H1 (cell line): ENCODE data around the gene CD37. TPM values are rescaled to one million over a fixed set of nuclear protein-coding genes. Genes with fewer than 3 reads are reported as not detected.

Experiments used
- CTCF ChIA-PET: fragments of 300-600 bp; sonication (Branson Sonifier 250); formaldehyde crosslinking; loops from one replicate; lab custom pipeline; 2021; ENCODE audit not compliant: partially characterized antibody; lab: Charles Lee
- POLR2A ChIA-PET: fragments of 300-600 bp; sonication (Branson Sonifier 250); formaldehyde crosslinking; loops from one replicate; lab custom pipeline; 2021; ENCODE audit warnings: inconsistent platforms; ENCODE audit not compliant: partially characterized antibody; lab: Charles Lee
- DNase-seq, 2 experiments: peaks; one replicate each; pipeline versions ENCODE4 v3.0.0 to v3.0.0-alpha.2; 2010 to 2022; ENCODE audit warnings: low spot score in 2 of 2, low read depth in 1 of 2, mixed read lengths in 1 of 2
- FAIRE-seq: peaks from 2 replicates; lab custom pipeline; 2011; peaks lifted over from hg19 to GRCh38; lab: Jason Lieb, UNC
- H2AFZ ChIP-seq: 2 replicates; pipeline ENCODE4 v1.8.1; 2012; ENCODE audit warnings: low read length, inconsistent platforms
- H2AK5ac ChIP-seq: 2 replicates; pipeline ENCODE4 v1.6.1; 2013; ENCODE audit warnings: low read depth, low read length
- H2BK120ac ChIP-seq: replicated peaks from 2 replicates; pipeline ENCODE3; 2013; ENCODE audit warnings: low read depth, low read length, inconsistent platforms
- H2BK12ac ChIP-seq: 2 replicates; pipeline ENCODE4 v1.6.1; 2013; ENCODE audit warnings: low read depth, low read length
- H2BK15ac ChIP-seq: 2 replicates; pipeline ENCODE4 v1.6.1; 2013; ENCODE audit warnings: low read length
- H2BK20ac ChIP-seq: 2 replicates; pipeline ENCODE4 v1.6.1; 2013; ENCODE audit warnings: low read length
- H2BK5ac ChIP-seq: 2 replicates; pipeline ENCODE4 v1.6.1; 2013; ENCODE audit warnings: low read depth, low read length
- H3K14ac ChIP-seq: 2 replicates; pipeline ENCODE4 v1.6.1; 2013; ENCODE audit warnings: inconsistent platforms; ENCODE audit not compliant: insufficient read length
- H3K18ac ChIP-seq: 2 replicates; pipeline ENCODE4 v1.6.1; 2013; ENCODE audit warnings: low read length; ENCODE audit errors: extremely low read depth
- H3K23ac ChIP-seq: 2 replicates; pipeline ENCODE4 v1.6.1; 2013; ENCODE audit warnings: inconsistent platforms; ENCODE audit not compliant: insufficient read length
- H3K23me2 ChIP-seq: 2 replicates; pipeline ENCODE4 v1.6.1; 2013; ENCODE audit warnings: low read depth, low read length
- H3K27ac ChIP-seq: 2 replicates; pipeline ENCODE4 v1.6.1; 2011; ENCODE audit warnings: low read depth, low read length, inconsistent platforms
- H3K27me3 ChIP-seq, 4 experiments: replicated peaks in 1 of 4; 1 replicate in 1 of 4; 2 replicates in 3 of 4; pipeline versions ENCODE4 v1.6.1 to v1.8.1; 2011 to 2013; ENCODE audit warnings: low read length in 3 of 4, mild to moderate bottlenecking in 3 of 4, inconsistent platforms in 2 of 4, mixed read lengths in 2 of 4, moderate library complexity in 1 of 4; ENCODE audit not compliant: control insufficient read depth in 3 of 4, insufficient read depth in 3 of 4; ENCODE audit errors: extremely low read depth in 1 of 4
- H3K36me3 ChIP-seq, 4 experiments: 2 replicates each; pipeline versions ENCODE4 v1.6.1 to v1.8.1; 2011 to 2013; ENCODE audit warnings: mild to moderate bottlenecking in 4 of 4, low read length in 3 of 4, moderate library complexity in 2 of 4, control low read depth in 1 of 4, inconsistent platforms in 1 of 4; ENCODE audit not compliant: insufficient read depth in 4 of 4, control insufficient read depth in 2 of 4
- H3K4ac ChIP-seq: replicated peaks from 2 replicates; pipeline ENCODE3; 2013; ENCODE audit warnings: low read length, low read depth, mixed read lengths, inconsistent platforms; ENCODE audit not compliant: insufficient read length
- H3K4me1 ChIP-seq, 4 experiments: replicated peaks in 1 of 4; 1 replicate in 1 of 4; 2 replicates in 3 of 4; pipeline versions ENCODE4 v1.6.1 to v1.8.1; 2011 to 2013; ENCODE audit warnings: low read length in 3 of 4, inconsistent platforms in 2 of 4, mixed read lengths in 1 of 4; ENCODE audit not compliant: insufficient read depth in 4 of 4, control insufficient read depth in 3 of 4
- H3K4me2 ChIP-seq, 2 experiments: 2 replicates each; pipeline versions ENCODE4 v1.6.1 to v1.8.1; 2011 to 2013; ENCODE audit warnings: low read depth in 2 of 2, low read length in 2 of 2, control low read depth in 1 of 2, inconsistent platforms in 1 of 2, mild to moderate bottlenecking in 1 of 2; ENCODE audit not compliant: insufficient read depth in 1 of 2
- H3K4me3 ChIP-seq, 4 experiments: fragments of 200-600, 300-600 bp in 1 of 4; sonication (generic), shearing (Covaris generic), sonication (Bioruptor Twin) in 1 of 4; 2 replicates each; pipeline versions ENCODE4 v1.5.1 to v1.8.1; 2011 to 2016; ENCODE audit warnings: low read length in 4 of 4, low read depth in 3 of 4, control low read depth in 2 of 4, inconsistent platforms in 2 of 4, mild to moderate bottlenecking in 2 of 4, mixed read lengths in 1 of 4, moderate library complexity in 1 of 4; ENCODE audit not compliant: insufficient read depth in 2 of 4; ENCODE audit errors: extremely low read depth in 1 of 4
- H3K56ac ChIP-seq: replicated peaks from 2 replicates; pipeline ENCODE3; 2013; ENCODE audit warnings: low read depth, mild to moderate bottlenecking, mixed read lengths, low read length, inconsistent platforms; ENCODE audit not compliant: insufficient read length
- H3K79me1 ChIP-seq: 2 replicates; pipeline ENCODE4 v1.6.1; 2013; ENCODE audit warnings: low read depth, low read length, control low read depth
- H3K79me2 ChIP-seq, 2 experiments: 2 replicates each; pipeline versions ENCODE4 v1.6.1 to v1.8.1; 2012 to 2013; ENCODE audit warnings: low read length in 2 of 2, mild to moderate bottlenecking in 2 of 2, inconsistent platforms in 1 of 2; ENCODE audit not compliant: insufficient read depth in 2 of 2, control insufficient read depth in 1 of 2
- H3K9ac ChIP-seq, 4 experiments: replicated peaks in 1 of 4; 1 replicate in 1 of 4; 2 replicates in 3 of 4; pipeline versions ENCODE4 v1.6.1 to v1.8.1; 2011 to 2013; ENCODE audit warnings: low read depth in 3 of 4, low read length in 3 of 4, control low read depth in 2 of 4, mild to moderate bottlenecking in 2 of 4, moderate library complexity in 2 of 4, inconsistent platforms in 1 of 4; ENCODE audit errors: extremely low read depth in 1 of 4
- H3K9me3 ChIP-seq, 2 experiments: 2 replicates each; pipeline versions ENCODE4 v1.6.1 to v1.8.1; 2012 to 2013; ENCODE audit warnings: mild to moderate bottlenecking in 2 of 2, moderate library complexity in 2 of 2, control low read depth in 1 of 2, inconsistent platforms in 1 of 2, low read depth in 1 of 2, low read length in 1 of 2, mixed read lengths in 1 of 2; ENCODE audit not compliant: insufficient read depth in 2 of 2
- H4K20me1 ChIP-seq, 2 experiments: replicated peaks in 1 of 2; 2 replicates each; pipeline versions ENCODE3 to v1.8.1; 2011 to 2013; ENCODE audit warnings: inconsistent platforms in 2 of 2, low read length in 2 of 2, mild to moderate bottlenecking in 1 of 2; ENCODE audit not compliant: insufficient read depth in 2 of 2, control insufficient read depth in 1 of 2
- H4K5ac ChIP-seq: 2 replicates; pipeline ENCODE4 v1.6.1; 2013; ENCODE audit warnings: low read length, low read depth, mixed read lengths, inconsistent platforms; ENCODE audit not compliant: insufficient read length
- H4K8ac ChIP-seq: 2 replicates; pipeline ENCODE4 v1.8.0; 2013; ENCODE audit warnings: mild to moderate bottlenecking, moderate library complexity, low read length, inconsistent platforms; ENCODE audit not compliant: insufficient read depth; ENCODE audit errors: extremely low read depth
- H4K91ac ChIP-seq: replicated peaks from 2 replicates; pipeline ENCODE3; 2013; ENCODE audit warnings: low read length, mixed read lengths, inconsistent platforms; ENCODE audit not compliant: insufficient read length
- PHF8 ChIP-seq: fragments of 200-600 bp; sonication (generic); conservative IDR thresholded peaks from 2 replicates; pipeline ENCODE4 v1.7.1; 2012; ENCODE audit warnings: low read depth, mild to moderate bottlenecking, inconsistent platforms, low read length, moderate library complexity
- SP1 ChIP-seq: IDR thresholded peaks from 2 replicates; pipeline ENCODE4 v1.6.1; 2011; ENCODE audit warnings: low read depth, low read length
- WGBS, 2 experiments: shearing (Covaris generic) in 1 of 2; methylation state at CpG; one replicate each; pipeline versions ENCODE4 v1.1.6 to v1.1.7; 2013 to 2015; ENCODE audit warnings: low lambda C conversion rate in 2 of 2, mixed read lengths in 2 of 2, inconsistent platforms in 1 of 2, low coverage in 1 of 2, missing lambda C conversion rate in 1 of 2; ENCODE audit not compliant: insufficient replicate concordance in 2 of 2, insufficient coverage in 1 of 2, insufficient read length in 1 of 2; ENCODE audit errors: extremely low coverage in 1 of 2, missing lambda C conversion rate in 1 of 2; 5-methylcytosine and 5-hydroxymethylcytosine counted together
- polyA plus RNA-seq, 7 experiments: library from polyadenylated mRNA; depleted of rRNA in 3 of 7; stranded (reverse) in 5 of 7; unstranded in 2 of 7; fragments of >200 nt in 5 of 7; fragments of 200-250 nt in 2 of 7; gene quantifications; 1 replicate in 5 of 7; 2 replicates in 1 of 7; 4 replicates in 1 of 7; pipeline versions ENCODE4 v1.2.1 to v1.2.3, GENCODE V29; 2011 to 2013; ENCODE audit warnings: missing spikeins in 2 of 7, mixed read lengths in 2 of 7
- total RNA-seq: library from RNA; stranded (reverse); fragmentation: NEBNext Ultra II Directional; extraction: Animal tissue kit (Norgen Biotek cat#: 25700); gene quantifications from 2 replicates; pipeline ENCODE4 v1.2.1, GENCODE V29; 2021
- TF ChIP-seq, protein P1 (sequence below): IDR thresholded peaks from 2 replicates; pipeline ENCODE4 v1.6.1; 2011; ENCODE audit warnings: low read depth, mild to moderate bottlenecking, low read length; ENCODE audit not compliant: insufficient read depth

CD37 gene
- total and polyA plus RNA-seq, 2 of the 8 experiments (the other 6 are each of a cell fraction or from before 2014, with no cell fraction given): not detected

DNA sequence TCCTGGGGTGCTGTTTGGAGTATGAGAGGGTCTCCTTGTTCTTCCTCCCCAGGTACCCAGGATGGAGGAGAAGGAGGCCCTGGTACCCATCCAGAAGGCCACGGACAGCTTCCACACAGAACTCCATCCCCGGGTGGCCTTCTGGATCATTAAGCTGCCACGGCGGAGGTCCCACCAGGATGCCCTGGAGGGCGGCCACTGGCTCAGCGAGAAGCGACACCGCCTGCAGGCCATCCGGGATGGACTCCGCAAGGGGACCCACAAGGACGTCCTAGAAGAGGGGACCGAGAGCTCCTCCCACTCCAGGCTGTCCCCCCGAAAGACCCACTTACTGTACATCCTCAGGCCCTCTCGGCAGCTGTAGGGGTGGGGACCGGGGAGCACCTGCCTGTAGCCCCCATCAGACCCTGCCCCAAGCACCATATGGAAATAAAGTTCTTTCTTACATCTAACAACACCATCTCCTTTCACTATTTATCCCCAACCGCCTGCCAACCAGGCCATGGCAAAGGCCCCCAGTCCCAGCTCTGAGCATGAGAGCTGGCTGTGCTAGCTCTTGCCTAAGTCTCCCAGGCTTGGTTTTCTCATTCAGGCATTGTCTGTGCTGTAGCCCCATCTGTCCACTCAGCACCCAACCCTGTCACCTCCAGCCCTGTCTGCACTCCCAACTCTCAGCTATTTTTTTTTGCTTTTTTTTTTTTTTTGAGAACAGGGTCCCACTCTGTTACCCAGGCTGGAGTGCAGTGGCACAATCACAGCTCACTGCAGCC, 39.6 kb downstream of the CD37 start:
- Histone ChIP-seq H4K20me1 (no peaks in the 10 kb centered on the region), H2BK120ac (no peak overlapping the region), H3K36me3 (no peaks in the 10 kb centered on the region), H3K79me2 (no peaks in the 10 kb centered on the region), H2AK5ac (no peak overlapping the region), H3K27me3 (no peaks in the 10 kb centered on the region; a peak in 1 of 7 replicates), H3K18ac (no peak overlapping the region), H3K9me3 (0 out of 4 replicates have a peak, but pooled peaks cover 0 to 7% of the 10 kb centered on the region in 2 experiments), H2BK12ac (no peak overlapping the region), H3K4me1 (no peaks in the 10 kb centered on the region), H4K5ac (no peak overlapping the region), H3K27ac (no peak overlapping the region), H3K23me2 (no peaks in the 10 kb centered on the region), H3K4ac (no peak overlapping the region), H2AFZ (no peak overlapping the region), H3K14ac (no peak overlapping the region), H3K4me2 (no peak overlapping the region), H3K4me3 (no peak overlapping the region), H2BK5ac (no peak overlapping the region), H3K56ac (no peak overlapping the region), H3K23ac (no peak overlapping the region), H2BK15ac (no peak overlapping the region), H2BK20ac (no peak overlapping the region), H4K8ac (no peak overlapping the region), H4K91ac (no peak overlapping the region), H3K79me1 (no peaks in the 10 kb centered on the region), H3K9ac (no peak overlapping the region)
- TF ChIP-seq SP1 (no peak), PHF8 (no peak)
- TF ChIP-seq, protein P1, sequence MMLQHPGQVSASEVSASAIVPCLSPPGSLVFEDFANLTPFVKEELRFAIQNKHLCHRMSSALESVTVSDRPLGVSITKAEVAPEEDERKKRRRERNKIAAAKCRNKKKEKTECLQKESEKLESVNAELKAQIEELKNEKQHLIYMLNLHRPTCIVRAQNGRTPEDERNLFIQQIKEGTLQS: no peak
- no peak for FAIRE-seq
- CTCF ChIA-PET: interaction anchor here (0.6 to 4.0 kb wide), 9 partner anchors 16 to 73 kb away, joined by 3 to 25 read pairs (median 3); no protein-coding TSS in a partner anchor
- POLR2A ChIA-PET: interaction anchor here (0.7 to 1.6 kb wide), 5 partner anchors 8 to 61 kb away, joined by 3 read pairs; no protein-coding TSS in a partner anchor
- no peak for DNase-seq
- 81% methylated on average over 12 of the region's 16 CpGs; no CpG with 5 or more reads in 1 of the 2 experiments for WGBS, 2 experiments
